Stimulated activated CD8-positive, alpha-beta memory T cell treated with anti-CD3 and anti-CD28 coated beads, Interleukin-4, amount 100 ng/mL, for 1 hour (primary cell): ENCODE measurements around the gene TNFRSF4.

Source experiments
- DNase-seq, 2 donors: peaks; one replicate each; pipeline ENCODE4 v3.0.0-alpha.2; 2020; ENCODE audit warnings: low read depth in 2 of 2, low spot score in 1 of 2

The TNFRSF4 gene

GRCh38 chr1:1245817-1246576 lies 32.0 kb upstream of the TNFRSF4 start:
- DNase-seq: no peak

- no peak for DNase-seq
These were observed 31.3 kb upstream of the TNFRSF4 start for GRCh38 chr1:1245178-1245816.

GRCh38 chr1:1244192-1244811 lies 30.3 kb upstream of the TNFRSF4 start:
- no peak for DNase-seq

- no peak for DNase-seq
These were observed 29.8 kb upstream of the TNFRSF4 start for GRCh38 chr1:1243807-1244191.

GRCh38 chr1:1243266-1243660 lies 29.3 kb upstream of the TNFRSF4 start:
- no peak for DNase-seq

- no peak for DNase-seq
These were observed 28.7 kb upstream of the TNFRSF4 start for GRCh38 chr1:1242461-1243265.

- no peak for DNase-seq
These were observed 27.8 kb upstream of the TNFRSF4 start for GRCh38 chr1:1241588-1242219.

- DNase-seq: no peak
These were observed 27.1 kb upstream of the TNFRSF4 start for GRCh38 chr1:1240822-1241587.

- no peak for DNase-seq
These were observed 26.4 kb upstream of the TNFRSF4 start for GRCh38 chr1:1240348-1240732.

GRCh38 chr1:1239614-1240347 lies 25.8 kb upstream of the TNFRSF4 start:
- DNase-seq: no peak

GRCh38 chr1:1239227-1239613 lies 25.3 kb upstream of the TNFRSF4 start:
- no peak for DNase-seq

GRCh38 chr1:1238702-1239178 lies 24.8 kb upstream of the TNFRSF4 start:
- no peak for DNase-seq

- DNase-seq: no peak
These were observed 24.1 kb upstream of the TNFRSF4 start for GRCh38 chr1:1237874-1238701.

- no peak for DNase-seq
These were observed 23.3 kb upstream of the TNFRSF4 start for GRCh38 chr1:1236945-1237873.

- no peak for DNase-seq
These were observed 22.3 kb upstream of the TNFRSF4 start for GRCh38 chr1:1236176-1236763.

- DNase-seq: no peak
These were observed 21.2 kb upstream of the TNFRSF4 start for GRCh38 chr1:1235016-1235744.
